ENCODE measurements around the gene BEAN1.

GRCh38 chr16:66402166-66402565, 24.9 kb upstream of the BEAN1 start:
- no peak for TF ChIP-seq EZH2 (IDR thresholded peaks at IDR 0.05; ENCODE audit: insufficient read depth, low read length)
- TF ChIP-seq CTCF (IDR thresholded peaks at IDR 0.05; ENCODE audit: insufficient read depth, low read depth, low read length), result no peak

Data from astrocyte (in vitro differentiated cells and primary cell).